BJ (cell line): ENCODE results near the gene SLC24A2. TPM values are rescaled to one million over a fixed set of nuclear protein-coding genes. Genes with fewer than 3 reads are reported as not detected.

Source experiments
- CTCF ChIA-PET: fragments of 350-600 bp; formaldehyde crosslinking; extraction: SDS; loops from one replicate; lab custom pipeline; 2021; ENCODE audit warnings: antibody characterized with exemption, inconsistent platforms; lab: Yijun Ruan, JAX
- POLR2A ChIA-PET: fragments of 300-600 bp; sonication (Branson Sonifier 250); formaldehyde crosslinking; extraction: SDS; loops from one replicate; lab custom pipeline; 2021; ENCODE audit warnings: antibody characterized with exemption; lab: Charles Lee
- DNase-seq: peaks from one replicate; pipeline ENCODE4 v3.0.0-alpha.2; 2011; ENCODE audit warnings: low read depth
- H3K27me3 ChIP-seq: 2 replicates; pipeline ENCODE4 v1.6.0; 2011; ENCODE audit warnings: low read length; ENCODE audit not compliant: control insufficient read depth, insufficient read depth
- H3K36me3 ChIP-seq: 2 replicates; pipeline ENCODE4 v1.5.1; 2011; ENCODE audit warnings: low read length; ENCODE audit not compliant: control insufficient read depth, insufficient read depth
- H3K4me3 ChIP-seq: 2 replicates; pipeline ENCODE4 v1.5.1; 2011; ENCODE audit warnings: low read depth, mild to moderate bottlenecking, control low read depth, low read length
- CTCF ChIP-seq: IDR thresholded peaks from 2 replicates; pipeline ENCODE4 v1.5.1; 2011; ENCODE audit warnings: low read depth, mild to moderate bottlenecking, control low read depth, inconsistent platforms, low read length, moderate library complexity; ENCODE audit not compliant: insufficient read depth
- polyA plus RNA-seq: library from polyadenylated mRNA; depleted of rRNA; stranded (reverse); fragments of >200 nt; gene quantifications from 2 replicates; pipeline ENCODE4 v1.2.3, GENCODE V29; 2011

Gene SLC24A2
- polyA plus RNA-seq, 1 experiment: not detected

GRCh38 chr9:19768798-19769197 lies 20.0 kb downstream of the SLC24A2 start:
- CTCF ChIA-PET: no interaction called here
- H3K4me3 ChIP-seq: no peak overlapping the region
- TF ChIP-seq CTCF: no peak
- H3K36me3 ChIP-seq: no peaks in the 10 kb centered on the region
- H3K27me3 ChIP-seq: no peaks in the 10 kb centered on the region
- POLR2A ChIA-PET: no interaction called here
- DNase-seq: no peak

DNA sequence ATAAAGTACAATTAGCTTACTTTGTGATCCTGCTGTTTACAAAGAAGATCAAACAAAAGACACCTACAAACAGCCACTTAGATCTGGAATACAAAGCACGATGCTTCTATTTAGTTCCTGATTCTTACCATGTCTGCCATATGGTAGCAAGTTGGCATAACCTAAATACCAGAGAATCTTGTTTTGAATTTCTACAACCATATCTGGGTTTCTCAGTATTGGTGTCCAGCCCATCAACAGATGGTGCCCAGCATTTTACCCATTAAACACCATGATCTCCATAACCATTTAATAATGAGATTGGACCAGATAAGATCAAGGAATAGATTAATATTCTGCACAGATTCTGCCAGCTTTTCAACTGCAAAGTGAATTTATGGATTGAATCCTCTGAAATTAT lies 29.8 kb downstream of the SLC24A2 start:
- Histone ChIP-seq H3K27me3 (no peaks in the 10 kb centered on the region), H3K36me3 (no peaks in the 10 kb centered on the region), H3K4me3 (no peak overlapping the region)
- ChIA-PET POLR2A (no interaction called here), CTCF (no interaction called here)
- DNase-seq: no peak
- no peak for TF ChIP-seq CTCF

GRCh38 chr9:19757745-19758144 lies 31.1 kb downstream of the SLC24A2 start:
- Histone ChIP-seq H3K36me3 (no peaks in the 10 kb centered on the region), H3K4me3 (no peak overlapping the region), H3K27me3 (no peaks in the 10 kb centered on the region)
- TF ChIP-seq CTCF: no peak
- DNase-seq: no peak
- ChIA-PET CTCF (no interaction called here), POLR2A (no interaction called here)

DNA sequence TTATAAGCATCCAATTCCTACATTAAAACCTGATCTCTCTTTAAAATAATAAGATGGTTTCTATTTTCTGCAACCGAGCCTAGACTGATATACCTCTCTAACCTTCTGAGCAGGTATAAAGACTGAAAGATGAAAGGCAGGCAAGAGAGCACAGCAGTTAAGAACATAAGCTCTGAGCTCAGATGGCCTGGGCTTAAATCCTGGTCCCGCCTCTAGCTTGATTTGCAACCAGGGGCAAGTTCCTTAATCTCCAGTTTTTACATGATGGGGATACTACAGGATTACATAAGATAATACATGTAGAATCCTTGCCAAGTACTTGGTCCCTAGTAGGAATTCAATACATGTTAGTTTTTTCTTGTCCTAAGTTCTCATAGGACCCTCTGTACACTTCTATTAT lies 33.9 kb downstream of the SLC24A2 start:
- CTCF ChIA-PET: no interaction called here
- Histone ChIP-seq H3K36me3 (no peaks in the 10 kb centered on the region), H3K4me3 (no peak overlapping the region), H3K27me3 (no peaks in the 10 kb centered on the region)
- TF ChIP-seq CTCF: no peak
- DNase-seq: no peak
- POLR2A ChIA-PET: no interaction called here

- Histone ChIP-seq H3K36me3 (no peaks in the 10 kb centered on the region), H3K27me3 (no peaks in the 10 kb centered on the region), H3K4me3 (no peak overlapping the region)
- CTCF ChIA-PET: no interaction called here
- no peak for TF ChIP-seq CTCF
- POLR2A ChIA-PET: no interaction called here
- no peak for DNase-seq
Observed at GRCh38 chr9:19748278-19749126, 40.3 kb downstream of the SLC24A2 start.
